Astrocyte of the cerebellum (primary cell): ENCODE data around the gene CDKAL1.
"Not testable (repeated sequence)": the region's sequence is repeated elsewhere in the genome, so short reads cannot be mapped to it uniquely, and the experiment has no call there.

Source experiments
- DNase-seq: peaks from one replicate; pipeline ENCODE4 v3.0.0-alpha.2; 2011; ENCODE audit warnings: low read depth
- H3K4me3 ChIP-seq: 2 replicates; pipeline ENCODE4 v1.5.1; 2011; ENCODE audit warnings: mild to moderate bottlenecking, low read depth, low read length, moderate library complexity
- CTCF ChIP-seq: IDR thresholded peaks from 2 replicates; pipeline ENCODE4 v1.5.1; 2012; ENCODE audit warnings: low read length, low read depth, moderate library complexity, mild to moderate bottlenecking; ENCODE audit errors: missing control alignments
- in situ Hi-C: cut with HindIII; loops from 2 replicates; pipeline ENCODE4 v1.10.0; 2017; ENCODE audit warnings: low sequenced_read_pairs

CDKAL1 gene

GRCh38 chr6:20918868-20919267 is 384.6 kb downstream of the CDKAL1 start:
- no peak overlapping the region for H3K4me3 ChIP-seq
- no peak for TF ChIP-seq CTCF
- DNase-seq, result no peak
- in situ Hi-C loops, result no loop called here

- DNase-seq, result no peak
- no peak for TF ChIP-seq CTCF
- in situ Hi-C loops, result loop anchor here (5.0 kb wide), 1 partner anchor 52 kb away; no protein-coding TSS in a partner anchor
- H3K4me3 ChIP-seq, result no peak overlapping the region
These were observed 385.6 kb downstream of the CDKAL1 start for GRCh38 chr6:20919677-20920385.

- in situ Hi-C loops, result loop anchor here (5.0 kb wide), 1 partner anchor 51 kb away; no protein-coding TSS in a partner anchor
These were observed 387.3 kb downstream of the CDKAL1 start for GRCh38 chr6:20921578-20921977.

GRCh38 chr6:20922743-20923142 is 388.5 kb downstream of the CDKAL1 start:
- H3K4me3 ChIP-seq, result no peak overlapping the region
- no peak for DNase-seq
- in situ Hi-C loops, result loop anchor here (5.0 kb wide), 1 partner anchor 50 kb away; no protein-coding TSS in a partner anchor
- no peak for TF ChIP-seq CTCF

More at GRCh38 chr6:20921578-20921977, 387.3 kb downstream of the CDKAL1 start:
- no peak overlapping the region for H3K4me3 ChIP-seq
- no peak for DNase-seq
- no peak for TF ChIP-seq CTCF

- in situ Hi-C loops, result loop anchor here (5.0 kb wide), 1 partner anchor 48 kb away; no protein-coding TSS in a partner anchor
- H3K4me3 ChIP-seq, DNase-seq: not testable (repeated sequence)
These were observed 389.8 kb downstream of the CDKAL1 start for GRCh38 chr6:20924094-20924493.

GRCh38 chr6:20924911-20925543 is 390.8 kb downstream of the CDKAL1 start:
- in situ Hi-C loops, result loop anchor here (5.0 kb wide), 1 partner anchor 47 kb away; no protein-coding TSS in a partner anchor
- no peak for DNase-seq
- TF ChIP-seq CTCF, result no peak
- no peak overlapping the region for H3K4me3 ChIP-seq
